SHP77 treated with DMSO at 0.1 percent for 48 hours (cell line): Measurements from ENCODE around the gene NHERF2.
A peak's percentile ranks its signal among the peaks of the same experiment; 100 is the strongest.

Source experiments
- DNase-seq: peaks from one replicate; lab custom pipeline; 2025; lab: John Stamatoyannopoulos, UW

NHERF2 gene

GRCh38 chr16:2040787-2041522 is 14.3 kb downstream of the NHERF2 start:
- peak; percentile 48 for DNase-seq

- peak; percentile 80 for DNase-seq
Observed at GRCh38 chr16:2042171-2042985, 15.7 kb downstream of the NHERF2 start.

GRCh38 chr16:2042986-2043666 is 16.4 kb downstream of the NHERF2 start:
- no peak for DNase-seq

GRCh38 chr16:2043667-2044451 is 17.2 kb downstream of the NHERF2 start:
- DNase-seq: peak; percentile 63

GRCh38 chr16:2044541-2044940 is 17.8 kb downstream of the NHERF2 start:
- no peak for DNase-seq

GRCh38 chr16:2045965-2046892 is 19.5 kb downstream of the NHERF2 start:
- DNase-seq: no peak

GRCh38 chr16:2046893-2047329 is 20.2 kb downstream of the NHERF2 start:
- no peak for DNase-seq

- peak; percentile 85 for DNase-seq
Observed at GRCh38 chr16:2047330-2048115, 20.8 kb downstream of the NHERF2 start, which contains the start of the genes NTHL1 and TSC2. NTHL1 (minus strand) TSS chr16:2047834; CDS start chr16:2047823, 11 bp downstream. TSC2 (plus strand) TSS chr16:2047985; CDS start chr16:2048616, 631 bp downstream.

GRCh38 chr16:2048116-2048543 is 21.4 kb downstream of the NHERF2 start:
- no peak for DNase-seq

- DNase-seq: no peak
Observed at GRCh38 chr16:2053211-2053610, 26.5 kb downstream of the NHERF2 start.

- no peak for DNase-seq
Observed at GRCh38 chr16:2053897-2054296, 27.2 kb downstream of the NHERF2 start.

- no peak for DNase-seq
Observed at GRCh38 chr16:2054543-2055245, 28.0 kb downstream of the NHERF2 start.

GRCh38 chr16:2056077-2056476 is 29.4 kb downstream of the NHERF2 start:
- DNase-seq: no peak

- no peak for DNase-seq
Observed at GRCh38 chr16:2056681-2057407, 30.1 kb downstream of the NHERF2 start.

- no peak for DNase-seq
Observed at GRCh38 chr16:2057438-2057837, 30.7 kb downstream of the NHERF2 start.

- no peak for DNase-seq
Observed at GRCh38 chr16:2058420-2058819, 31.7 kb downstream of the NHERF2 start.

GRCh38 chr16:2058872-2059271 is 32.2 kb downstream of the NHERF2 start:
- DNase-seq: no peak

- no peak for DNase-seq
Observed at GRCh38 chr16:2060346-2060745, 33.6 kb downstream of the NHERF2 start.
